Measurements from ENCODE around the gene GEMIN7.

DNA sequence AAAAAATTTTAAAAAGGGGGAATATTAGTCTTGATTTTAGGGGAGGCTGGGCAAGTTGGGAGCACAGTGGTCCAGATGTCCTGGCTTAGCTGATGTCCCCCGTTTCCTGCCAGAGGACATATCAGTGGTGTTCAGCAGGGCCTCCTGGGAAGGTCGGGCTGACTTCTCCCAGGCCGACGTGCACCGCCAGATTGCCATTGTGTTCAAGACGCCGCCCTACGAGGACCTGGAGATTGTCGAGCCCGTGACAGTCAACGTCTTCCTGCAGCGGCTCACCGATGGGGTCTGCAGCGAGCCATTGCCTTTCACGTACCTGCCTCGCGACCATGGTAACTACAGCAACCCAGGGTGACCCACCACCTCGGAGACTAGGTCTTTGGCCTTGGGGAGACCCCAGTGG, 46.6 kb upstream of the GEMIN7 start:
- TF ChIP-seq NR2C2 (CRISPR knock-in tag; IDR thresholded peaks at IDR 0.05; ENCODE audit: borderline replicate concordance), result no peak
- TF ChIP-seq, protein P1, sequence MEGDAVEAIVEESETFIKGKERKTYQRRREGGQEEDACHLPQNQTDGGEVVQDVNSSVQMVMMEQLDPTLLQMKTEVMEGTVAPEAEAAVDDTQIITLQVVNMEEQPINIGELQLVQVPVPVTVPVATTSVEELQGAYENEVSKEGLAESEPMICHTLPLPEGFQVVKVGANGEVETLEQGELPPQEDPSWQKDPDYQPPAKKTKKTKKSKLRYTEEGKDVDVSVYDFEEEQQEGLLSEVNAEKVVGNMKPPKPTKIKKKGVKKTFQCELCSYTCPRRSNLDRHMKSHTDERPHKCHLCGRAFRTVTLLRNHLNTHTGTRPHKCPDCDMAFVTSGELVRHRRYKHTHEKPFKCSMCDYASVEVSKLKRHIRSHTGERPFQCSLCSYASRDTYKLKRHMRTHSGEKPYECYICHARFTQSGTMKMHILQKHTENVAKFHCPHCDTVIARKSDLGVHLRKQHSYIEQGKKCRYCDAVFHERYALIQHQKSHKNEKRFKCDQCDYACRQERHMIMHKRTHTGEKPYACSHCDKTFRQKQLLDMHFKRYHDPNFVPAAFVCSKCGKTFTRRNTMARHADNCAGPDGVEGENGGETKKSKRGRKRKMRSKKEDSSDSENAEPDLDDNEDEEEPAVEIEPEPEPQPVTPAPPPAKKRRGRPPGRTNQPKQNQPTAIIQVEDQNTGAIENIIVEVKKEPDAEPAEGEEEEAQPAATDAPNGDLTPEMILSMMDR (CRISPR knock-in tag; IDR thresholded peaks at IDR 0.05), result no peak
- TF ChIP-seq BHLHE40 (IDR thresholded peaks at IDR 0.05; ENCODE audit: low read length), result no peak
- TF ChIP-seq, protein P2, sequence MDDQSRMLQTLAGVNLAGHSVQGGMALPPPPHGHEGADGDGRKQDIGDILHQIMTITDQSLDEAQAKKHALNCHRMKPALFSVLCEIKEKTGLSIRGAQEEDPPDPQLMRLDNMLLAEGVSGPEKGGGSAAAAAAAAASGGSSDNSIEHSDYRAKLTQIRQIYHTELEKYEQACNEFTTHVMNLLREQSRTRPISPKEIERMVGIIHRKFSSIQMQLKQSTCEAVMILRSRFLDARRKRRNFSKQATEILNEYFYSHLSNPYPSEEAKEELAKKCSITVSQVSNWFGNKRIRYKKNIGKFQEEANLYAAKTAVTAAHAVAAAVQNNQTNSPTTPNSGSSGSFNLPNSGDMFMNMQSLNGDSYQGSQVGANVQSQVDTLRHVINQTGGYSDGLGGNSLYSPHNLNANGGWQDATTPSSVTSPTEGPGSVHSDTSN (CRISPR knock-in tag; IDR thresholded peaks at IDR 0.05; ENCODE audit: borderline replicate concordance), result no peak
